HG03196 (cell line): Measurements from ENCODE around the gene KRTAP20-4.

Experiments used
- ATAC-seq: cut with Tn5 transposase; IDR thresholded peaks from one replicate; pipeline ENCODE4 v1.9.1; 2021; ENCODE audit not compliant: unreplicated experiment

The KRTAP20-4 gene

DNA sequence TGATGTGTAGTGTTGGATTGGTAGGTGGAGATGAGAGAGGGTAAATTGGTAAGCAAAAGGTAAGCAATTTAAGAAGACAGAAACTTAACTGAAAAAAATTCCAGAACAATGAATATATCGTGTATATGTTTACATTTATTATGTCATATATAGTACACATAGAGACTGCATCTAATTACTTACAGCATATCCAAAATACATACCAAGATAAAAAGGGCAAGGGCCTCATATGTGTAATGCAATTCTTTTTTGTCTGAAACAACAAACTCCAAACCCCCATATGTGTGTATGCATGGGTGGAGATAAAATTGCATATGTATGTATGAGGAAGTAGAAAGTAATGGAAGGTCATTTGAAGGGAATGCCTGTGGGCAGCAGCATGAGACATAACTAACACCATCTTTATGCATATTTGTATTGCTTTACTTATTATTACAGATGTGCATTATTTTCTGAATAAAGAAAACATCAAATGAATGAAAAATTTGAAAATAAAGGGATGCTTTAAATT lies 26.5 kb downstream of the KRTAP20-4 start:
- no peak for ATAC-seq

DNA sequence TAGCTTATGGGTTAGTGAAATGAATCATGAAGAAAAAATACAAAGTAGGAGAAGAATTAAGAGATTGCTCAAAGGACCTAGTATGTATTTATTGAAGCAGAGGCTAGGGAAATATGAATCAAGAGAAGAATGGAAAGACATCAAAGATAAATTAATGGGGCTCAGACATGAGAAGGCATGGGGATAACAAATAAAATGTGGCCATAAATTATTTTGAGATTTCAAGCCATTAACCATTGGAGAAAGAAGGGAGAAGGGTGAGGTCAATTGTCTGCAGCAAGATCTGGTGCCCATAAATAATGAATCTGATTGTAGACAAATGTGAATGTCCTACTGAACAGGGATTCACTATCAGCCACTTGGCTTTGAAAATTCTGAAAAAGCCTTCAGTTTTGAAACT lies 32.5 kb downstream of the KRTAP20-4 start:
- ATAC-seq = no peak

DNA sequence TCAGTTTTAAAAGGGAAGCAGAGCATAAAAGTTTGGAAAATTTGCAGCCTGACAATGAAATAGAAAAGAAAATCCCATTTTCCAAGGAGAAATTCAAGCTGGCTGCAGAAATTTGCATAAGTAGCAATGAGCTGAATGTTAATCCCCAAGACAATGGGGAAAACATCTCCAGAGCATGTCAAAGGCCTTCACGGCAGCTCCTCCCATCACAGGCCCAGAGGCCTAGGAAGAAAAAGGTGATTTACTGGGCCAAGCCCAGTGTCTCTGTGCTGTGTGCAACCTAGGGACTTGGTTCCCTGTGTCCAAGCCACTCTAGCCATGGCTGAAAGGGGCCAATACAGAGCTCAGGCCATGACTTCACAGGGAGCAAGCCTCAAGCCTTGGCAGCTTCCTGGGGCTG lies 48.3 kb downstream of the KRTAP20-4 start:
- no peak for ATAC-seq
